Peyer's patch (tissue), 4 donors: Measurements from ENCODE around the gene AGBL4. TPM values are rescaled to one million over a fixed set of nuclear protein-coding genes. Genes with fewer than 3 reads are reported as not detected.

Source experiments
- DNase-seq, 3 donors: peaks; one replicate each; pipeline ENCODE4 v3.0.0-alpha.2; 2017 to 2019
- H3K27ac ChIP-seq, 4 donors: fragments of 200-600 bp; sonication (generic); one replicate each; pipeline ENCODE4 v1.5.1; 2016 to 2019
- H3K27me3 ChIP-seq, 2 donors: fragments of 200-600 bp; sonication (generic); one replicate each; pipeline ENCODE4 v1.5.1; 2019
- H3K36me3 ChIP-seq, 3 donors: fragments of 200-600 bp; sonication (generic); one replicate each; pipeline ENCODE4 v1.5.1; 2016 to 2019
- H3K4me1 ChIP-seq, 4 donors: fragments of 200-600 bp; sonication (generic); one replicate each; pipeline ENCODE4 v1.5.1; 2016 to 2019
- H3K4me3 ChIP-seq, 4 donors: fragments of 200-600 bp; sonication (generic); 1 replicate in 3 of 4; 2 replicates in 1 of 4; pipeline ENCODE4 v1.5.1; 2016 to 2019; ENCODE audit warnings: mild to moderate bottlenecking in 1 of 4
- H3K9me3 ChIP-seq, 4 donors: fragments of 200-600 bp; sonication (generic); one replicate each; pipeline ENCODE4 v1.5.1; 2016 to 2019; ENCODE audit warnings: mild to moderate bottlenecking in 1 of 4
- CTCF ChIP-seq, 6 experiments: fragments of 450-650 bp in 4 of 6; fragments of 200-600 bp in 2 of 6; sonication (generic) in 1 of 6; IDR thresholded peaks; one replicate each; pipeline ENCODE4 v1.5.1; 2017 to 2019; ENCODE audit warnings: antibody characterized with exemption in 6 of 6, mild to moderate bottlenecking in 3 of 6, moderate library complexity in 1 of 6
- POLR2A ChIP-seq, 2 donors: fragments of 450-650 bp; IDR thresholded peaks; one replicate each; pipeline ENCODE4 v1.5.1; 2017; ENCODE audit warnings: antibody characterized with exemption in 2 of 2, mild to moderate bottlenecking in 2 of 2, moderate library complexity in 2 of 2
- total RNA-seq, 4 donors: library from RNA; depleted of rRNA; stranded (reverse); fragments of >200 nt; gene quantifications; one replicate each; pipeline ENCODE4 v1.1.0, GENCODE V29; 2016

AGBL4 gene
- total RNA-seq, 4 donors from 2014 or later, result 2.5 TPM; not detected in 3

- TF ChIP-seq CTCF (IDR thresholded peaks at IDR 0.05) (no peak), POLR2A (IDR thresholded peaks at IDR 0.05) (no peak)
These were observed 1165.4 kb downstream of the AGBL4 start for GRCh38 chr1:48858200-48858920.

DNA sequence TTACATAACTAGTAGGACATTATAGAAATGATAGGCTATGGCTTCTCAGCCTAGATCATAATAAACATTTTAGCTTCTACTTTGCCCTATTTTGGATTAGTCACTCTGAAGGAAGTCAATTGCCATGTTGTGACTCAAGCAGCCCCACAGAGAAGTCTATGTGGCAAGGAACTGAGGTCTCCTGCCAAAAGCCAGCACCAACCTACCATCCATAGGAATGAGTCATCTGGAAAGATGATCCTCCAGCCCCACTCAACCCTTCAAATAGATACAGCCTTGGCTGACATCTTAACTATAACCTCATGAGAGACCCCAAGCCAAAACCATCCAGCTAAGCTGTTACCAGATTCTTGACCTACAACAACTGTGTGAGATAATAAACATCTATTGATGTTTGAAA is 1170.7 kb downstream of the AGBL4 start:
- Histone ChIP-seq H3K27ac (no peak overlapping the region), H3K27me3 (no peaks in the 10 kb centered on the region), H3K36me3 (no peaks in the 10 kb centered on the region), H3K4me1 (no peaks in the 10 kb centered on the region), H3K9me3 (no peaks in the 10 kb centered on the region), H3K4me3 (no peak overlapping the region)
- TF ChIP-seq CTCF (IDR thresholded peaks at IDR 0.05), result no peak
- no peak for TF ChIP-seq POLR2A (IDR thresholded peaks at IDR 0.05)
- no peak for DNase-seq

More at GRCh38 chr1:48858200-48858920, 1165.4 kb downstream of the AGBL4 start:
- H3K9me3 ChIP-seq, result no peaks in the 10 kb centered on the region
- H3K27ac ChIP-seq, result no peak overlapping the region
- H3K36me3 ChIP-seq, result no peaks in the 10 kb centered on the region
- no peak overlapping the region for H3K4me3 ChIP-seq
- no peak for DNase-seq
- H3K27me3 ChIP-seq, result no peaks in the 10 kb centered on the region
- H3K4me1 ChIP-seq, result no peaks in the 10 kb centered on the region

GRCh38 chr1:48851638-48852037 is 1172.1 kb downstream of the AGBL4 start:
- TF ChIP-seq CTCF (IDR thresholded peaks at IDR 0.05) (no peak), POLR2A (IDR thresholded peaks at IDR 0.05) (no peak)
- no peaks in the 10 kb centered on the region for H3K36me3 ChIP-seq
- H3K27ac ChIP-seq, result no peak overlapping the region
- no peaks in the 10 kb centered on the region for H3K9me3 ChIP-seq
- H3K27me3 ChIP-seq, result no peaks in the 10 kb centered on the region
- no peaks in the 10 kb centered on the region for H3K4me1 ChIP-seq
- H3K4me3 ChIP-seq, result no peak overlapping the region
- DNase-seq, result no peak

DNA sequence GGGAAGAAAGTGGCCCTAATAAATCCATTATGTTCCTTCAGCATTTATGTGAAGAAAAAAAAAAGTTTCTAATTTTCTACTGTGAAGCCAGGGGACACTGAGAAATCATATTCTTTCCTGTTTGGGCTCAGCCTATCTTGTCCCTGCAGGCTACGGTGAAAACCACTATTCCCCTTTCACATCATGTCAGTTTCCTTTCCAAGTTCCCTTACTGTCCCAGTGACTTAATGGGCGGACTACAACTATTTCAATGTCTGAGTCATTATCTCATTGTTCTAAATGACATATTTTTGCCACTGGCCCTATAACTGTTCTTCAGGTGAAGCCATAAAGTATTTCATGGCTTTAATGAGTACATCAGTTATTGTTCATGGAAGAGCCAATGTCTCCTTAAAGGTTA is 1175.7 kb downstream of the AGBL4 start:
- Histone ChIP-seq H3K4me3 (no peak overlapping the region), H3K27me3 (no peaks in the 10 kb centered on the region), H3K36me3 (no peaks in the 10 kb centered on the region), H3K4me1 (no peaks in the 10 kb centered on the region), H3K9me3 (no peaks in the 10 kb centered on the region), H3K27ac (no peak overlapping the region)
- no peak for DNase-seq
- TF ChIP-seq POLR2A (IDR thresholded peaks at IDR 0.05) (no peak), CTCF (IDR thresholded peaks at IDR 0.05) (no peak)

DNA sequence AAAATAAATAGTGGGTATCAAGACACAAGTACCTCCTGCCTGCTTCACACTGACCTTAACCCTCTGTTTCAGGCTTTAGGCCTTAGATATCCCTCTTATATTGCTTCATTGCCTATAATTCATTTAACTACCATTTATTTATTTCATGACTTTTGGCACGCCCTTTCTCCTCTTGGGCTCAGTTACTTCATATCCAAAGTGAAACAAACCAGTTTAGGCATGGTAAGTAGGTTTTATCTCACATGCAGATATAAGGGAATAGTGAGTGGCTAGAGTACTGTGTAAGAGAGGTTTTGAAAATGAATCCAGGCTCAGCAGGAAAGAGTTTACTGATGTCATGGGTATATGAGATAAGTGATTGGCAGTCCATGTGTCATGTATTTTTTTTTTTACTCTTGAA is 1177.3 kb downstream of the AGBL4 start:
- H3K4me1 ChIP-seq, result no peaks in the 10 kb centered on the region
- no peaks in the 10 kb centered on the region for H3K9me3 ChIP-seq

More for the DNA sequence above, 1177.3 kb downstream of the AGBL4 start:
- TF ChIP-seq CTCF (IDR thresholded peaks at IDR 0.05) (no peak), POLR2A (IDR thresholded peaks at IDR 0.05) (no peak)
- no peaks in the 10 kb centered on the region for H3K36me3 ChIP-seq
- DNase-seq, result no peak
- H3K27ac ChIP-seq, result no peak overlapping the region
- H3K4me3 ChIP-seq, result no peak overlapping the region
- H3K27me3 ChIP-seq, result no peaks in the 10 kb centered on the region
